A673 (cell line): ENCODE results near the gene PRKCB. TPM values are rescaled to one million over a fixed set of nuclear protein-coding genes. Genes with fewer than 3 reads are reported as not detected.

Source experiments
- BruUV-seq: library from RNA; stranded (reverse); fragments of 400-500 nt; replicated peaks from 2 replicates; lab custom pipeline; 2021; lab: Mats Ljungman, UMichigan
- CTCF ChIA-PET: fragments of 300-600 bp; sonication (Branson Sonifier 250); formaldehyde crosslinking; loops from one replicate; lab custom pipeline; 2022; ENCODE audit warnings: antibody characterized with exemption; lab: Charles Lee
- POLR2A ChIA-PET: fragments of 300-600 bp; sonication (Branson Sonifier 250); formaldehyde crosslinking; loops from one replicate; lab custom pipeline; 2022; ENCODE audit warnings: antibody characterized with exemption; ENCODE audit not compliant: low non-redundant PET; lab: Charles Lee
- DNase-seq: peaks from one replicate; pipeline ENCODE4 v3.0.0-alpha.2; 2015; ENCODE audit warnings: low spot score
- H3K27ac ChIP-seq: fragments of 200-600 bp; sonication (generic); 2 replicates; pipeline ENCODE4 v1.5.1; 2016; ENCODE audit warnings: mixed run types, low read depth, mild to moderate bottlenecking, mixed read lengths, antibody characterized with exemption, low read length; ENCODE audit not compliant: poor library complexity, severe bottlenecking
- H3K27me3 ChIP-seq: fragments of 200-600 bp; sonication (generic); replicated peaks from 2 replicates; pipeline ENCODE4 v1.6.1; 2017; ENCODE audit warnings: mixed run types, low read depth, mild to moderate bottlenecking, mixed read lengths, antibody characterized with exemption, low read length; ENCODE audit not compliant: insufficient read depth, poor library complexity
- H3K36me3 ChIP-seq: fragments of 200-600 bp; sonication (generic); 2 replicates; pipeline ENCODE4 v1.6.1; 2016; ENCODE audit warnings: mixed run types, mild to moderate bottlenecking, mixed read lengths, antibody characterized with exemption, low read length; ENCODE audit not compliant: insufficient read depth, poor library complexity, severe bottlenecking
- H3K4me1 ChIP-seq: fragments of 200-600 bp; sonication (generic); 2 replicates; pipeline ENCODE4 v1.6.1; 2017; ENCODE audit warnings: mixed run types, mild to moderate bottlenecking, mixed read lengths, antibody characterized with exemption, low read length; ENCODE audit not compliant: insufficient read depth, poor library complexity, severe bottlenecking
- H3K4me3 ChIP-seq: fragments of 200-600 bp; sonication (generic); 2 replicates; pipeline ENCODE4 v1.5.1; 2016; ENCODE audit warnings: low read depth, mixed run types, mild to moderate bottlenecking, mixed read lengths, low read length; ENCODE audit not compliant: poor library complexity, severe bottlenecking
- H3K9me3 ChIP-seq: fragments of 200-600 bp; sonication (generic); 2 replicates; pipeline ENCODE4 v1.6.1; 2016; ENCODE audit warnings: mixed run types, low read depth, mild to moderate bottlenecking, mixed read lengths, antibody characterized with exemption, low read length; ENCODE audit not compliant: poor library complexity, severe bottlenecking
- EZH2 ChIP-seq: fragments of 200-600 bp; sonication (generic); IDR thresholded peaks from 2 replicates; pipeline ENCODE4 v1.6.1; 2017; ENCODE audit warnings: borderline replicate concordance, low read depth, mild to moderate bottlenecking, mixed read lengths, antibody characterized with exemption, low read length; ENCODE audit not compliant: poor library complexity, severe bottlenecking
- intact Hi-C: fragments of 100-400 bp; cut with micrococcal nuclease; formaldehyde crosslinking; loops from one replicate; pipeline ENCODE4 v1.10.0; 2022; ENCODE audit not compliant: unreplicated experiment
- total RNA-seq: library from RNA; stranded (reverse); gene quantifications from 2 replicates; pipeline ENCODE4 v1.2.3, GENCODE V29; 2021
- TF ChIP-seq, protein P1 (sequence below): fragments of 300-800, 200-600 bp; sonication (generic); conservative IDR thresholded peaks from 2 replicates; pipeline ENCODE4 v1.5.1; 2017; ENCODE audit warnings: low read depth, mild to moderate bottlenecking, antibody characterized with exemption, low read length, moderate library complexity, mixed read lengths

PRKCB gene
- total RNA-seq, 1 experiment from 2014 or later: 171 TPM

DNA sequence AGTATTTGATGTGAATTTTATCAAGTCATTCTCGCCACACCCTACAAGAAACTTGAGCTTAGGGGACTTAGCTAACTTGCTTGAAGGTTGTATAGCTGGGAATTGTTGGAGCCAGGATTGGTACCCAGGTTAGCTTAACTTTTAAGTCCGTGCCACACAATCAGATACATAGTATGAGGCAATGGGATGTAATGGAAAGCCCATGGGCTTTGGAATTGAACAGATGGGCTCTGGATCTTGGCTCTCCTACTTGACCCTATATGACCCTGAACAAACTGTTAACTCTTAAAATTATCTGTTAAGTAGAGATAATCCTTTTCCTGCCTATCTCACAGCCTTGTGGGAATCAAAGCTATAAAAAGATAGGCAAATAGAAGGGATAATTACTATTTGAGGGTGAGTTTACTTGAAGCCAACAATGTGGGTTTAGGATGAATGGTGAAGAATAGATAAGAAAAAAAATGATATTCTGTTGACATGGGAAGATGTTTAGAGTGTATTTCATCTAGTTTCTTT, 368.4 kb downstream of the PRKCB start:
- TF ChIP-seq, protein P1, sequence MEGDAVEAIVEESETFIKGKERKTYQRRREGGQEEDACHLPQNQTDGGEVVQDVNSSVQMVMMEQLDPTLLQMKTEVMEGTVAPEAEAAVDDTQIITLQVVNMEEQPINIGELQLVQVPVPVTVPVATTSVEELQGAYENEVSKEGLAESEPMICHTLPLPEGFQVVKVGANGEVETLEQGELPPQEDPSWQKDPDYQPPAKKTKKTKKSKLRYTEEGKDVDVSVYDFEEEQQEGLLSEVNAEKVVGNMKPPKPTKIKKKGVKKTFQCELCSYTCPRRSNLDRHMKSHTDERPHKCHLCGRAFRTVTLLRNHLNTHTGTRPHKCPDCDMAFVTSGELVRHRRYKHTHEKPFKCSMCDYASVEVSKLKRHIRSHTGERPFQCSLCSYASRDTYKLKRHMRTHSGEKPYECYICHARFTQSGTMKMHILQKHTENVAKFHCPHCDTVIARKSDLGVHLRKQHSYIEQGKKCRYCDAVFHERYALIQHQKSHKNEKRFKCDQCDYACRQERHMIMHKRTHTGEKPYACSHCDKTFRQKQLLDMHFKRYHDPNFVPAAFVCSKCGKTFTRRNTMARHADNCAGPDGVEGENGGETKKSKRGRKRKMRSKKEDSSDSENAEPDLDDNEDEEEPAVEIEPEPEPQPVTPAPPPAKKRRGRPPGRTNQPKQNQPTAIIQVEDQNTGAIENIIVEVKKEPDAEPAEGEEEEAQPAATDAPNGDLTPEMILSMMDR: no peak
- no peak for TF ChIP-seq EZH2
- no TSS peak for BruUV-seq
- Histone ChIP-seq H3K27me3 (no peaks in the 10 kb centered on the region), H3K4me1 (peaks cover 18% of the 10 kb centered on the region), H3K36me3 (peaks cover 6% of the 10 kb centered on the region), H3K4me3 (no peak overlapping the region), H3K9me3 (no peaks in the 10 kb centered on the region), H3K27ac (no peak overlapping the region)
- CTCF ChIA-PET: interaction anchor here (0.9 kb wide), 1 partner anchor 49 kb away, joined by 4 read pairs; no protein-coding TSS in a partner anchor
- POLR2A ChIA-PET: no interaction called here
- intact Hi-C loops: no loop called here
- no peak for DNase-seq

DNA sequence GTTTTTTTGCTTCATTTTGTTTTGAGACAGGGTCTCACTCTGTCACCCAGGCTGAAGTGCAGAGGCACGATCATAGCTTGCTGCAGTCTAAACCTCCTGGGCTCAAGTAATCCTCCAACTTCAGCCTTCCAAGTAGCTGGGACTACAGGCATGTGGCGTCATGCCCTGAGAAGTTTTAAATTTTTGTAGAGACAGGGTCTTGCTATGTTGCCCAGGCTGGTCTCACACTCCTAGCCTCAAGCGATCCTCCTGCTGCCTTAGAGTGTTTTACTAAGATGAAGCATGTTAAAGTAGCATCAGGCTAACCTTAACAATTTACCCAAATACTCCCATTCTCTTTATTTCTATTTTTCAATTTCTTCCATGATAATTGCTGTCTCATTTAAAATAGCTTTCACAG, 371.1 kb downstream of the PRKCB start:
- no TSS peak for BruUV-seq
- Histone ChIP-seq H3K27me3 (no peaks in the 10 kb centered on the region), H3K9me3 (no peaks in the 10 kb centered on the region), H3K4me3 (no peak overlapping the region), H3K4me1 (peaks cover 22% of the 10 kb centered on the region), H3K27ac (no peak overlapping the region), H3K36me3 (no peaks in the 10 kb centered on the region)
- CTCF ChIA-PET: no interaction called here
- TF ChIP-seq, protein P1: no peak
- no peak for TF ChIP-seq EZH2
- intact Hi-C loops: no loop called here
- no peak for DNase-seq
- POLR2A ChIA-PET: no interaction called here

DNA sequence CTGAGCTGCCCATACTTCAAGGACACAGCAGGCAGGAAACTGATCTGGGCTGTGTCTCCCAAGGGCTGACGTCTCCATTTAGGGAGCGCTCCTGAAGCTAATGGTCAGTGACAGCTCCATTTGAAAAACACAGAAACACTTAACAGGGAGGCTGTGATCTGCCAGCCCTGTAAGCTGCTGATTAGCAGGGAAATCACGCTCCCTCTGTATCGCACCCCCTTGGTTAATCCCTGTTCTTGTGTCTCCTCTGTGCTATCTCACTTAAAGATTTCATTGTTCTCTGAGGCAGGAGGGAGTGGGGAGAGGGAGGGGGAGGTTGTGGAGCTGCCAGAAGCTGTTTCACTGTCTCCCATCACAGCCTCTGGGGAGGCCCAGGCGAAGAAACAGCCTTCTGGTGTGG, 372.9 kb downstream of the PRKCB start:
- no peaks in the 10 kb centered on the region for H3K9me3 ChIP-seq

More for the DNA sequence above, 372.9 kb downstream of the PRKCB start:
- DNase-seq: peak; percentile 84
- POLR2A ChIA-PET: interaction anchor here (0.7 kb wide), 1 partner anchor 28 kb away, joined by 3 read pairs; no protein-coding TSS in a partner anchor
- peak overlapping the region; percentile 43 for H3K27ac ChIP-seq
- H3K4me1 ChIP-seq: peaks cover 21% of the 10 kb centered on the region
- CTCF ChIA-PET: interaction anchor here (0.6 to 1.2 kb wide), 3 partner anchors 78 to 291 kb away, joined by 3 to 4 read pairs (median 3); no protein-coding TSS in a partner anchor
- TF ChIP-seq EZH2: no peak
- TF ChIP-seq, protein P1: no peak
- H3K36me3 ChIP-seq: peaks cover under 1% of the 10 kb centered on the region
- no peak overlapping the region for H3K4me3 ChIP-seq
- intact Hi-C loops: no loop called here
- no peaks in the 10 kb centered on the region for H3K27me3 ChIP-seq
- no TSS peak for BruUV-seq
